ENCODE results near the gene NFIB. TPM values are rescaled to one million over a fixed set of nuclear protein-coding genes. Genes with fewer than 3 reads are reported as not detected.

The NFIB gene
- polyA plus RNA-seq, 1 of the 3 experiments (the other 2 are of a cell fraction): 9.2 TPM

DNA sequence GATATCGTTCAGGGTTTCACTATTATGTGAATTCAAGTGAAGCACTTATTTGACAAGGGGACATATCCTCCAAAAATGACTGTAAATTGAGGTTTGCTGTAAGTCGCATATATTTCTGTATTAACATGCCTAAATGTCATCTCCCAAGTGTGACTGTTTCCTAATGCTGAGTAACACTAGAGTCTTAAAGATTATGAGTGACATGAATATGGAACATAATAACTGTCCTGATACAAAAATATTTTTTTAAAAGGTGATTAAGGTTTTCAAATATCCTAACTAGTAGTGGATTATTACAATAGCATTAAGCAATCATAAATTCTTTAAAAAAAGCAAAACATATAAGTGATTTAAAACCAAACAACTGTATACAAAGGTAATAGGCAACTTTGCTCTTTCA is 3.6 kb downstream of the NFIB start:
- Histone ChIP-seq H3K9me3 (no peaks in the 10 kb centered on the region), H3K4me1 (ENCODE audit: control insufficient read depth in 1 of 2, insufficient read depth in 2 of 2, low read depth in 1 of 2, low read length in 1 of 2) (peaks cover 9 to 30% of the 10 kb centered on the region in 2 experiments; a peak in 2 of 4 replicates), H3K79me2 (ENCODE audit: insufficient read depth) (peaks cover 83% of the 10 kb centered on the region), H4K20me1 (ENCODE audit: insufficient read depth) (peaks cover 34% of the 10 kb centered on the region), H3K9ac (peak overlapping the region; percentile 47; the same call in 1 of the 2 replicates), H3K27ac (ENCODE audit: low read depth in 2 of 2, low read length in 1 of 2) (peak overlapping the region; percentile 58 to 89; a peak in 3 of 4 replicates), H3K9me2 (no peaks in the 10 kb centered on the region), H3K27me3 (ENCODE audit: insufficient read depth) (no peaks in the 10 kb centered on the region), H3K36me3 (replicated peaks in 1 of 2; ENCODE audit: control insufficient read depth in 1 of 2, insufficient read depth in 2 of 2, low read length in 1 of 2) (peaks cover 17 to 19% of the 10 kb centered on the region in 2 experiments), H3K4me2 (peak overlapping the region; percentile 91), H3F3A (replicated peaks; ENCODE audit: insufficient read depth) (no peaks in the 10 kb centered on the region), H2AFZ (ENCODE audit: low read depth) (no peak overlapping the region), H3K4me3 (ENCODE audit: low read depth in 2 of 2, low read length in 1 of 2) (peak overlapping the region; percentile 91 to 95; a peak in 3 of 4 replicates)
- WGBS (ENCODE audit: low lambda C conversion rate): 23% methylated on average over 2 of the region's 2 CpGs
- ChIA-PET CTCF (interaction anchor here (1.4 to 1.5 kb wide), 2 partner anchors 116 to 351 kb away, joined by 3 read pairs; no protein-coding TSS in a partner anchor), POLR2A (no interaction called here)
- TF ChIP-seq, protein P1, sequence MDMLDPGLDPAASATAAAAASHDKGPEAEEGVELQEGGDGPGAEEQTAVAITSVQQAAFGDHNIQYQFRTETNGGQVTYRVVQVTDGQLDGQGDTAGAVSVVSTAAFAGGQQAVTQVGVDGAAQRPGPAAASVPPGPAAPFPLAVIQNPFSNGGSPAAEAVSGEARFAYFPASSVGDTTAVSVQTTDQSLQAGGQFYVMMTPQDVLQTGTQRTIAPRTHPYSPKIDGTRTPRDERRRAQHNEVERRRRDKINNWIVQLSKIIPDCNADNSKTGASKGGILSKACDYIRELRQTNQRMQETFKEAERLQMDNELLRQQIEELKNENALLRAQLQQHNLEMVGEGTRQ (IDR thresholded peaks at IDR 0.05; ENCODE audit: borderline replicate concordance, low read depth, low read length): no peak
- TF ChIP-seq NRF1 (IDR thresholded peaks at IDR 0.05; ENCODE audit: low read depth, low read length) (no peak), EP300 (IDR thresholded peaks at IDR 0.05; ENCODE audit: borderline replicate concordance in 1 of 2, low read depth in 1 of 2, low read length in 1 of 2) (no peak), POLR2AphosphoS5 (IDR thresholded peaks at IDR 0.05; ENCODE audit: low read depth, low read length) (no peak), MEF2A (IDR thresholded peaks at IDR 0.05; ENCODE audit: borderline replicate concordance, low read depth) (no peak), GATA2 (CRISPR knock-in tag; IDR thresholded peaks at IDR 0.05) (no peak), SMC3 (IDR thresholded peaks at IDR 0.05; ENCODE audit: low read depth, low read length) (no peak), FOSL2 (IDR thresholded peaks at IDR 0.05; ENCODE audit: borderline replicate concordance, low read depth) (no peak), NFIC (IDR thresholded peaks at IDR 0.05; ENCODE audit: borderline replicate concordance) (no peak), MXI1 (IDR thresholded peaks at IDR 0.05; ENCODE audit: low read depth, low read length) (no peak), TCF12 (IDR thresholded peaks at IDR 0.05) (no peak), EZH2phosphoT487 (IDR thresholded peaks at IDR 0.05; ENCODE audit: borderline replicate concordance, low read depth) (no peak), TAF1 (IDR thresholded peaks at IDR 0.05; ENCODE audit: borderline replicate concordance, low read depth, low read length) (no peak), RAD21 (IDR thresholded peaks at IDR 0.05; ENCODE audit: low read length) (no peak), YY1 (IDR thresholded peaks at IDR 0.05; ENCODE audit: low read depth) (no peak), ELF1 (IDR thresholded peaks at IDR 0.05) (no peak)
- TF ChIP-seq, protein P2, sequence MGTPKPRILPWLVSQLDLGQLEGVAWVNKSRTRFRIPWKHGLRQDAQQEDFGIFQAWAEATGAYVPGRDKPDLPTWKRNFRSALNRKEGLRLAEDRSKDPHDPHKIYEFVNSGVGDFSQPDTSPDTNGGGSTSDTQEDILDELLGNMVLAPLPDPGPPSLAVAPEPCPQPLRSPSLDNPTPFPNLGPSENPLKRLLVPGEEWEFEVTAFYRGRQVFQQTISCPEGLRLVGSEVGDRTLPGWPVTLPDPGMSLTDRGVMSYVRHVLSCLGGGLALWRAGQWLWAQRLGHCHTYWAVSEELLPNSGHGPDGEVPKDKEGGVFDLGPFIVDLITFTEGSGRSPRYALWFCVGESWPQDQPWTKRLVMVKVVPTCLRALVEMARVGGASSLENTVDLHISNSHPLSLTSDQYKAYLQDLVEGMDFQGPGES (IDR thresholded peaks at IDR 0.05; ENCODE audit: low read depth, low read length): no peak
- TF ChIP-seq, protein P3, sequence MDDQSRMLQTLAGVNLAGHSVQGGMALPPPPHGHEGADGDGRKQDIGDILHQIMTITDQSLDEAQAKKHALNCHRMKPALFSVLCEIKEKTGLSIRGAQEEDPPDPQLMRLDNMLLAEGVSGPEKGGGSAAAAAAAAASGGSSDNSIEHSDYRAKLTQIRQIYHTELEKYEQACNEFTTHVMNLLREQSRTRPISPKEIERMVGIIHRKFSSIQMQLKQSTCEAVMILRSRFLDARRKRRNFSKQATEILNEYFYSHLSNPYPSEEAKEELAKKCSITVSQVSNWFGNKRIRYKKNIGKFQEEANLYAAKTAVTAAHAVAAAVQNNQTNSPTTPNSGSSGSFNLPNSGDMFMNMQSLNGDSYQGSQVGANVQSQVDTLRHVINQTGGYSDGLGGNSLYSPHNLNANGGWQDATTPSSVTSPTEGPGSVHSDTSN (IDR thresholded peaks at IDR 0.05): no peak
- TF ChIP-seq, protein P4, sequence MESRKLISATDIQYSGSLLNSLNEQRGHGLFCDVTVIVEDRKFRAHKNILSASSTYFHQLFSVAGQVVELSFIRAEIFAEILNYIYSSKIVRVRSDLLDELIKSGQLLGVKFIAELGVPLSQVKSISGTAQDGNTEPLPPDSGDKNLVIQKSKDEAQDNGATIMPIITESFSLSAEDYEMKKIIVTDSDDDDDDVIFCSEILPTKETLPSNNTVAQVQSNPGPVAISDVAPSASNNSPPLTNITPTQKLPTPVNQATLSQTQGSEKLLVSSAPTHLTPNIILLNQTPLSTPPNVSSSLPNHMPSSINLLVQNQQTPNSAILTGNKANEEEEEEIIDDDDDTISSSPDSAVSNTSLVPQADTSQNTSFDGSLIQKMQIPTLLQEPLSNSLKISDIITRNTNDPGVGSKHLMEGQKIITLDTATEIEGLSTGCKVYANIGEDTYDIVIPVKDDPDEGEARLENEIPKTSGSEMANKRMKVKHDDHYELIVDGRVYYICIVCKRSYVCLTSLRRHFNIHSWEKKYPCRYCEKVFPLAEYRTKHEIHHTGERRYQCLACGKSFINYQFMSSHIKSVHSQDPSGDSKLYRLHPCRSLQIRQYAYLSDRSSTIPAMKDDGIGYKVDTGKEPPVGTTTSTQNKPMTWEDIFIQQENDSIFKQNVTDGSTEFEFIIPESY (IDR thresholded peaks at IDR 0.05; ENCODE audit: borderline replicate concordance, low read depth): no peak
- no peak for DNase-seq

Measured in SK-N-SH (cell line).